GM18868 (cell line): ENCODE results near the gene POLR1A.

Experiments used
- ATAC-seq: cut with Tn5 transposase; IDR thresholded peaks from one replicate; pipeline ENCODE4 v1.9.1; 2021; ENCODE audit warnings: mild to moderate bottlenecking, moderate library complexity; ENCODE audit not compliant: unreplicated experiment

Gene POLR1A

GRCh38 chr2:86097114-86097896, 8.4 kb downstream of the POLR1A start:
- ATAC-seq, result no peak

- no peak for ATAC-seq
These were observed 11.5 kb downstream of the POLR1A start for GRCh38 chr2:86094229-86094628.

DNA sequence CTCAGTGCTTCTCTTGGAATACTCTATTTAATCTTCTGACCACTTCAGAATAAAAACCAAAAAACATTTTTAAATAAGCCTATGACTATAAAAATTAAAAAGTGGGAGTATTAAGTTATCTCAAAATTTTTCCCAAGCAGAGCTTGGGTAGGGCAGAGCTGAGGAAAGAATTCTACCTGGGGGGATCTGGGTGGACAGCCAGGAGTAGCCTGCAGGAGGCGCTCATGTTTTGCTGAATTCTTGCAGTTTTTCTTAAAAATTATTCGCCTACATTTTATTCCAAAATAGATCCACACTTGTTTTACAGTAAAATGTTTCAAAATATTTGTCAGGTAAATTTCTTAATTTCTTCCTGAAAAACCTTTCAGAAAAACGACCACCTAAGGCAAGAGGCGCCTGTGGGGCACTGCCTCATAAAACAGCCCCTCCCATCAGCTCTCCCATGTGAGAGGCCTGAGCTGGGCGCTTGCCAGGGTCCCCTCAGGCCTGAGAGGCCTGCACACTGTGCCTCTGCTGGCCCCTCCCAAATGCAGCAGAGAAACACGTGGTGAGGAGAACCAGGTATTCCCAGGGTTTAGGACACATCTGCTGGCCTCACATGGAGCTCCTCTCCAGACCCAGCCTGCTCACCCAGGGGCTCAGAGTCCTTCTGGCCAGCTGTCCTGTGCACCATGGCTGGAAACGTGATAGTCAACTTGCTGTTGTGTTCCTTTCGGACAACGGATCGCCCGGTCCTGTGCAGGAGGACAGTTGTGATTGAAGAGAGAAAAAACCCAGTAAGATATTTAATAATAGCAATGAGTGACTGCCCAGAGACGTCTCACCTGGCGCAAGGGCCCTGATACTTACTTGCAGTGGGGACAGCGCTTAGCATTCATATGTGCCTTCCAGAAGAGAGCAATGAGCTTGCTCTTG, 17.5 kb downstream of the POLR1A start:
- ATAC-seq, result no peak

DNA sequence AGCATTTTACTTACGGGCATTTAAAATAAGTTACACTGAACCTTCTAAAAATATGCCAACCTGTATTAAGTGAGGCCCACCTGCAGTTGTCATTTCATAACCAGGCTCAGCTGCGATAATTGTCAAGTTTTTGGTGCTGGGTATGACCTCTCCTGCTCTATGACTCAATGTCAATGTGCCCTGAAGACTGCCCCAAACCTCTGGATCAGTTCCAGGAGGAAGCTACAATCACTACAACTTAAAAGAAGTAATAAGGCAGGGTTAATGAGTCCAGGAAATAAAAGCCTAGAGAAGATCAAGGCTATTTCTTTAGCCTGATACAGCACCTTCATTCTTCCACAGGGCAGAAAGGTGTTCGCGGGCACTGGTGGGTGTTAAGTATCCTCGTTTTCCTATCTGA, 22.9 kb downstream of the POLR1A start:
- no peak for ATAC-seq

DNA sequence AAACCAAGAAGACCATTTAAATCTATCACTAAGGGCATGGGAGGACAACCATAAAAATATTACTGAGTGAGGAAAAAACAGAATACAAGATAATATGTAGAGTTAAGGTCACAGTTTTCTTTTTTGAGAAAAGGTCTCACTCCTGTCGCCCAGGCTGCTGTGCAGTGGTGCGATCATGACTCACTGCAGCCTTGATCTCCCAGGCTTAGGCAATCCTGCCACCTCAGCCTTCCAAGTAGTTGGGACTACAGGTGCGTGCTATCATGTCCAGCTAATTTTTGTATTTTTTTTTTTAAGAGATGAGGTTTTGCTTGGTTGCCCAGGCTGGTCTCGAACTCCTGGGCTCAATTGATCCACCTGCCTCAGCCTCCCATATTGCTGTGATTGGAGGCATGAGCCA, 24.0 kb downstream of the POLR1A start:
- no peak for ATAC-seq

- ATAC-seq, result peak; percentile 82
These were observed 25.4 kb downstream of the POLR1A start for GRCh38 chr2:86079981-86080911.

- no peak for ATAC-seq
These were observed 26.7 kb downstream of the POLR1A start for GRCh38 chr2:86078774-86079545.

GRCh38 chr2:86075886-86076285, 29.8 kb downstream of the POLR1A start:
- ATAC-seq, result no peak

DNA sequence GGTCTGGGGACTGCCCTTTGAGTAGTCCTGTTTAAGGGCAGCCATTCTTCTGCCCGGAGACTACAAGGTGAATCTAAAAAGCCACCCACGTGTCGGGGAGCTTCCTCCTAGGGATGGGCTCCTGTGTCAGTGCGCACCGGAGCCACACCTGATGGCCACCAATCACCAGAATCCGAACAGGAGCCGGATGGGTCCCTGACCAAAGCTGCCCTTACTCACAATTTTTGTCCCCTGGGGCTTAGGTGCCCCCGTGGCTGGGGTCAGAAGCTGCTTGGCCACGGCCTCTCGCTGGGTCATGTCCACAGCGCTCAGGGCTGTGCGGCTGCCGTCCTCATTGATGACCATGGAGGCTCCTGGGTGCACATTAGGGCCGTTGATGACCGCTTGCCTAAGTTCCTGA, 30.9 kb downstream of the POLR1A start:
- ATAC-seq, result no peak

- ATAC-seq, result no peak
These were observed 31.4 kb downstream of the POLR1A start for GRCh38 chr2:86074256-86074655.

- no peak for ATAC-seq
These were observed 32.5 kb downstream of the POLR1A start for GRCh38 chr2:86073225-86073624.

- peak; percentile 74 for ATAC-seq
These were observed 33.3 kb downstream of the POLR1A start for GRCh38 chr2:86072271-86072858.

DNA sequence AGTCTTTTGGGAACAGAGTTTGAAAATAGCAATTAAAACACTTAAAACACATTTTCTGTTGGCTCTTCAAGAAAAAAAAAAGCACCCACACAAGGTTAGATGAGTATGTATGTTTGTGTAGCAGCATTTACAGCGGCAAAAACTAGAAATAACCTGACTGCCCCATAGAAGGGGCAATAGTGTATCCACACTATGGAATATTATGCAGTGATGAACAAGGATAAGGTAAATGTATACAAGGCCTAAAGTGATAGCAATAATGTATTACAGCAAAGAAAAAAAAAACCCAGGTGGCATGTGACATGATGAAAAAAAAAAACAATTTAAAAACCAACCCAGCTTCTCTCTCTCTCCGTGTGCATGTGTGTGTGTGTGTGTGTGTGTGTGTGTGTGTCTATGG, 34.8 kb downstream of the POLR1A start:
- no peak for ATAC-seq

DNA sequence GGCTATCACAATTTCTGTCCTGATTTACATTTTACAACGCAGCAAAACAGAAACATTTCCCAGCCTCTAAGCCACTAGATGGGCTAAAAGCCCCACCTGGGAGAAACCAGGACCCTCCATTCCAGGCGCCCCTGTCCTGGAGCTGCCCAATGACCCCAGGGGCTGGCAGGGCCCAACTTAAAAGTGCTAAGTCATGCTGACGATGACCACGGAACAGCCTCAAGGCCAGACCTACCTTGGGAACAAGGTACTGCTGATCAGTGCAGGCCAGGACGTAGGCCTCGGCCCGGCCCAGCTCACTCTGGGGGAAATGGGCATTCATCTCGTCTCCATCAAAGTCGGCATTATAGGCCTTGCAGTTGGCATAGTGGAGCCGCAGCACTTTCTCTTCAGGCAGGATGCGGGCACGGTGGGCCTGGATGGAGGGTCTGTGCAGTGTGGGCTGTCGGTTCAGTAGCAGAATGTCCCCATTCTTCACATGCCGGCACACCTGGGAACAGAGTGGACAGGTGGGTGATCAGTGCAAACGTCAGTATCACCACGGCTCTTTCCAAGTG, 35.8 kb downstream of the POLR1A start:
- no peak for ATAC-seq

GRCh38 chr2:86069091-86069685, 36.5 kb downstream of the POLR1A start:
- no peak for ATAC-seq

DNA sequence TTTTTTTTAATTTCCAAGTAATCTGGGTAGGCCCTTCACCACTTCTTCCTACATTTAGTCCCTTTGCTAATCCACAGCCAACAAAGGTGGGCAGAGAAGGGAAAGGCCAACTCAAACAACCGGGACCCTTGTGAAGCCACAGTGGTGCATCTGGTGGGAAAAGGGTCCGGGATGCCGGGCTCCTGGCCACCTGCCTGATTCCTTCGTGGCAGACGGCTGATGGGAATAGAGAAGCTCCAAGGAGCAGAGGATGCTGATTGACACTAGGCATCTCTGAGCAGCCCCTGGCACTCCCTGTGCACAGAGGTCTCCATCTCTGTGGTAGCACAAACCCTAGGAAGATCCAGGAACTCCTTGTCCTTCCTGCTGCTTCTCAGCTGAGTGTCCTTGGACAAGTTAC, 37.0 kb downstream of the POLR1A start:
- ATAC-seq, result no peak

DNA sequence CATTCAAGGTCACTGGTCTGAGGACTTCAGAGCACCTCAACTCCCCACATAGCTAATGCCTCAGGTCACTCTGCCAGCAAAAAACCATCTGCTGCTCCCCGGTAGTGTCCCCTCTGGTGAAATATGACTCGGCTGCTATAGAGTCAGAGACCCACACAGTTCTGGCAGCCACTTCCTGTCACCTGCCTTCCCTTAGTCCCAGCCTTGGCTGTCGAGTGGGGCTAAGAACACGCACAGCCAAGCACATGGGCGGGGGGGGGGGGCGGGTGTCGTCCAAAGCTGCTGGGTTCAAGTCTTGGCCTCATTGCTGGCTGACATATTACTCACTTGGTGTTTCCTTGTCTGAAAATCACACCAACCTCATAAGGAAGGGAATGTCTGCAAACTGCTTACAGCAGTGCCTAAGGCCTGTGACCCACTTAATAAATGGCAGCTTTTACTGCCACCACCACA, 37.5 kb downstream of the POLR1A start:
- peak; percentile 53 for ATAC-seq

- no peak for ATAC-seq
These were observed 38.8 kb downstream of the POLR1A start for GRCh38 chr2:86066915-86067314.

GRCh38 chr2:86066007-86066578, 39.6 kb downstream of the POLR1A start:
- no peak for ATAC-seq
